Spleen (tissue), 11 donors: ENCODE results near the gene WDR49. TPM values are rescaled to one million over a fixed set of nuclear protein-coding genes. Genes with fewer than 3 reads are reported as not detected.

Source experiments
- DNase-seq: peaks from one replicate; pipeline ENCODE4 v3.0.0-alpha.2; 2020
- H3K27ac ChIP-seq, 8 donors: fragments of 200-600 bp; sonication (generic) in 7 of 8; 1 replicate in 4 of 8; 2 replicates in 4 of 8; pipeline versions ENCODE4 v1.5.0 to v1.8.0; 2016 to 2021; ENCODE audit warnings: inconsistent platforms in 4 of 8, mild to moderate bottlenecking in 4 of 8, moderate library complexity in 1 of 8
- H3K27me3 ChIP-seq, 7 donors: fragments of 200-600 bp; sonication (generic) in 6 of 7; replicated peaks in 1 of 7; 1 replicate in 4 of 7; 2 replicates in 3 of 7; pipeline versions ENCODE4 v1.5.0 to v1.8.0; 2016 to 2021; ENCODE audit warnings: inconsistent platforms in 3 of 7, mild to moderate bottlenecking in 1 of 7
- H3K36me3 ChIP-seq, 6 donors: fragments of 200-600 bp; sonication (generic) in 5 of 6; 1 replicate in 4 of 6; 2 replicates in 2 of 6; pipeline versions ENCODE4 v1.5.0 to v1.8.0; 2016 to 2021; ENCODE audit warnings: inconsistent platforms in 2 of 6
- H3K4me1 ChIP-seq, 6 donors: fragments of 200-600 bp; sonication (generic) in 5 of 6; 1 replicate in 3 of 6; 2 replicates in 3 of 6; pipeline versions ENCODE4 v1.5.0 to v1.8.0; 2016 to 2021; ENCODE audit warnings: inconsistent platforms in 3 of 6
- H3K4me3 ChIP-seq, 8 donors: fragments of 200-600 bp; sonication (generic) in 7 of 8; 1 replicate in 4 of 8; 2 replicates in 4 of 8; pipeline versions ENCODE4 v1.5.0 to v1.8.0; 2016 to 2021; ENCODE audit warnings: inconsistent platforms in 4 of 8, mild to moderate bottlenecking in 4 of 8, moderate library complexity in 2 of 8
- H3K9me3 ChIP-seq, 8 donors: fragments of 200-600 bp; sonication (generic) in 7 of 8; 1 replicate in 4 of 8; 2 replicates in 4 of 8; pipeline versions ENCODE4 v1.5.0 to v1.8.0; 2016 to 2021; ENCODE audit warnings: inconsistent platforms in 4 of 8
- POLR2A ChIP-seq, 3 donors: fragments of 450-650 bp; IDR thresholded peaks; one replicate each; pipeline ENCODE4 v1.5.1; 2017; ENCODE audit warnings: antibody characterized with exemption in 3 of 3, mild to moderate bottlenecking in 1 of 3
- POLR2AphosphoS5 ChIP-seq, 3 donors: sonication (generic); formaldehyde crosslinking; IDR thresholded peaks; one replicate each; pipeline ENCODE4 v1.5.1; 2017; ENCODE audit warnings: antibody characterized with exemption in 3 of 3
- WGBS, 5 donors: extraction: QIAGEN DNeasy Blood & Tissue Kit in 3 of 5; methylation state at CpG; one replicate each; pipeline versions ENCODE4 v1.1.5 to v1.1.7; 2013 to 2018; 5-methylcytosine and 5-hydroxymethylcytosine counted together
- intact Hi-C: fragments of 100-400 bp; cut with DNase I; formaldehyde crosslinking; loops from one replicate; pipeline ENCODE4 v1.15.0; 2023; ENCODE audit warnings: low total_unique reads
- polyA plus RNA-seq, 3 donors: library from polyadenylated mRNA; stranded (reverse); fragments of 200-250 nt; gene quantifications; one replicate each; pipeline ENCODE4 v1.2.1, GENCODE V29; 2013
- total RNA-seq, 7 donors: library from RNA; depleted of rRNA in 3 of 7; stranded (reverse); fragments of >200 nt in 3 of 7; fragmentation: NEBNext Ultra II Directional in 4 of 7; extraction: Animal tissue kit (Norgen Biotek cat#: 25700) in 4 of 7; gene quantifications; one replicate each; pipeline versions ENCODE4 v1.1.0 to v1.2.1, GENCODE V29; 2016 to 2021
- TF ChIP-seq, protein P1 (sequence below), 11 experiments: fragments of 200-600 bp in 7 of 11; fragments of 450-650 bp in 4 of 11; sonication (generic) in 4 of 11; IDR thresholded peaks in 8 of 11; conservative IDR thresholded peaks in 3 of 11; 1 replicate in 7 of 11; 2 replicates in 4 of 11; pipeline versions ENCODE4 v1.4.0 to v1.8.0; 2016 to 2021; ENCODE audit warnings: antibody characterized with exemption in 11 of 11, inconsistent platforms in 4 of 11, mild to moderate bottlenecking in 1 of 11
- donor health status: healthy with polysubstance abuse.
- donor health status: DM: no; HTN: no; CAD: no; lungs with moderate emphysema.
- donor health status: DM: no; HTN: no; CAD: no.
- donor health status: Bipolar disorder and iron deficiency.
- donor health status: healthy.
- donor health status: DM: no; HTN: no; CAD: no.
- donor health status: DM: yes; HTN: yes; CAD: no.

Gene WDR49
- total and polyA plus RNA-seq, 10 donors, result 0.04 to 10.6 (median 1.4) TPM

DNA sequence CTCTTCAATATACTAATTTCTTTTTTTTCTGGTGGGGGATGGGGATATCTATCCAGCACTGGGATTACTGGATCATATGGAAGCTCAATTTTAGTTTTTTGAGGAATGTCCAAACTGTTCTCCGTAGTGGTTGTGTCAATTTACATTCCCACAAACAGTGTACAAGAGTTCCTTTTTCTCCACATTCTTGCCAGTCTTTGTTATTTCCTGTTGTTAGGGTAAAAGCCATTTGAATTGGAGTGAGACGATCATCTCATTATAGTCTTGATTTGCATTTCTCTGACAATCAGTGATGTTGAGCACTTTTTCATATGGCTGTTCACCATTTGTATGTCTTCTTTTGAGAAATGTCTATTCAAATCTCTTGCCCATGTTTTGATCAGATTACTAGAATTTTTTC lies 12.8 kb upstream of the WDR49 start:
- intact Hi-C loops, result no loop called here
- 76 to 85% (median 79%) methylated on average over 2 of the region's 2 CpGs for WGBS, 5 donors
- no peaks in the 10 kb centered on the region for H3K9me3 ChIP-seq

DNA sequence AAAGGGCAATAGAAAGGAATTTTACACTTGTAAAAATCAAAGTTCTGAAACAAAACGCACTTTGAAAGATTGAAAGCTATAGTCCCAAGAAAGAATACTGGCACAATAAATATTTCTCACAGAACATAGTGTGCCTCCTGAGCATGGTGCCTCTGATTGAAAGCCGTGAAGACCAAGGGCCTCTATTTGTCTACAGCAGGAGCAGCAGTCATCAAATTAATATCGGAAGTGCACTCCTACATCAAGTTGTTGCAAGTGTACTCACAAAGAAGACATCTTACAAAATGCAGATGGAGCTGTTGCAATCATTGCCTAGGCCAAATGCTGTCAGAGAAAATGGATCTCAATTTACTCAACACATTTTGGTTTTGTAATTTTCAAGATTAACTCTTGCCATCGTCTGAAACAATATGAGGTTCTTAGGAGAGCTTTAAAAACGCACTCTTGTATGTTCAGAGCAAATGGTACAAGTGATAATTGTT lies 9.2 kb upstream of the WDR49 start:
- peak overlapping the region in 1 of 8 donors; percentile 11 for H3K27ac ChIP-seq
- no peaks in the 10 kb centered on the region for H3K27me3 ChIP-seq
- WGBS, 5 donors, result 76 to 90% (median 78%) methylated on average over 5 of the region's 5 CpGs
- no peaks in the 10 kb centered on the region for H3K9me3 ChIP-seq
- H3K36me3 ChIP-seq, result no peaks in the 10 kb centered on the region
- no peak for DNase-seq
- TF ChIP-seq, protein P1, sequence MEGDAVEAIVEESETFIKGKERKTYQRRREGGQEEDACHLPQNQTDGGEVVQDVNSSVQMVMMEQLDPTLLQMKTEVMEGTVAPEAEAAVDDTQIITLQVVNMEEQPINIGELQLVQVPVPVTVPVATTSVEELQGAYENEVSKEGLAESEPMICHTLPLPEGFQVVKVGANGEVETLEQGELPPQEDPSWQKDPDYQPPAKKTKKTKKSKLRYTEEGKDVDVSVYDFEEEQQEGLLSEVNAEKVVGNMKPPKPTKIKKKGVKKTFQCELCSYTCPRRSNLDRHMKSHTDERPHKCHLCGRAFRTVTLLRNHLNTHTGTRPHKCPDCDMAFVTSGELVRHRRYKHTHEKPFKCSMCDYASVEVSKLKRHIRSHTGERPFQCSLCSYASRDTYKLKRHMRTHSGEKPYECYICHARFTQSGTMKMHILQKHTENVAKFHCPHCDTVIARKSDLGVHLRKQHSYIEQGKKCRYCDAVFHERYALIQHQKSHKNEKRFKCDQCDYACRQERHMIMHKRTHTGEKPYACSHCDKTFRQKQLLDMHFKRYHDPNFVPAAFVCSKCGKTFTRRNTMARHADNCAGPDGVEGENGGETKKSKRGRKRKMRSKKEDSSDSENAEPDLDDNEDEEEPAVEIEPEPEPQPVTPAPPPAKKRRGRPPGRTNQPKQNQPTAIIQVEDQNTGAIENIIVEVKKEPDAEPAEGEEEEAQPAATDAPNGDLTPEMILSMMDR (IDR thresholded peaks at IDR 0.05 in 8 of 11, conservative IDR thresholded peaks at IDR 0.05 in 3 of 11), result no peak
- TF ChIP-seq POLR2AphosphoS5 (IDR thresholded peaks at IDR 0.05), result no peak
- no peak for TF ChIP-seq POLR2A (IDR thresholded peaks at IDR 0.05)
- no peak overlapping the region for H3K4me3 ChIP-seq
- intact Hi-C loops, result no loop called here
- H3K4me1 ChIP-seq, result no peaks in the 10 kb centered on the region

More for the DNA sequence above, 12.8 kb upstream of the WDR49 start:
- no peak overlapping the region for H3K4me3 ChIP-seq
- TF ChIP-seq POLR2AphosphoS5 (IDR thresholded peaks at IDR 0.05) (no peak), POLR2A (IDR thresholded peaks at IDR 0.05) (no peak)
- TF ChIP-seq, protein P1 (IDR thresholded peaks at IDR 0.05 in 8 of 11, conservative IDR thresholded peaks at IDR 0.05 in 3 of 11), result no peak
- H3K27me3 ChIP-seq, result no peaks in the 10 kb centered on the region
- no peak for DNase-seq
- H3K36me3 ChIP-seq, result peaks cover 0 to 10% (median 0%) of the 10 kb centered on the region in 6 donors
- no peaks in the 10 kb centered on the region for H3K4me1 ChIP-seq
- no peak overlapping the region for H3K27ac ChIP-seq

DNA sequence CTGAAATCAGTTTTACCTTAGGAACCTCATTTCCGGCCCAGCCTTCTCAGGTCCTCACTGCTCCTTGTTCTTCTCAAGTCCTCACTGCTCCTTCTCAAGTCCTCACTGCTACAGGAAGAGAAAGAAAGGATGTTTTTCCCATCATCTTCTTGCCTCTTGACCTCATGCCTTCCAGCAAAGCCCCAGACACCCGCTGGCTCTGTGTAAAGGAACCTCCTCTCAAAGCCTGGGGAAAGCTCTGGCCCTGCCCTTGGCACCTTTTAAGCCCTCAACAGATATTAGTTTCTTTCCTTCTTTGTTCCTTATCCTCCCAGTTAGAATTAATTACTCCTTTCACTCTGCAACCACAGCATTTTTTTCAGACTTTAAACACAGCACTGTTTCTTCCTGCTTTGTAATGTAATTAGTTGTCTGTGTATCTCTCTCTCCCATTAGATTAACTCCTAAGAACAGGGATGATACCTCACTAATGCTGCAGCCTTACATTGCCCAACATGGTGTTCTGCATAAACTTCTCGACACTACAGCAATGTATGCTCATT lies 4.0 kb upstream of the WDR49 start:
- 78 to 85% (median 83%) methylated on average over 3 of the region's 3 CpGs for WGBS, 5 donors
- no peaks in the 10 kb centered on the region for H3K27me3 ChIP-seq
- DNase-seq, result no peak
- no peaks in the 10 kb centered on the region for H3K36me3 ChIP-seq
- TF ChIP-seq POLR2AphosphoS5 (IDR thresholded peaks at IDR 0.05) (no peak), POLR2A (IDR thresholded peaks at IDR 0.05) (no peak)
- TF ChIP-seq, protein P1 (IDR thresholded peaks at IDR 0.05 in 8 of 11, conservative IDR thresholded peaks at IDR 0.05 in 3 of 11), result no peak
- H3K27ac ChIP-seq, result no peak overlapping the region
- H3K4me3 ChIP-seq, result no peak overlapping the region
- peaks cover 0 to 3% (median 0%) of the 10 kb centered on the region in 8 donors for H3K9me3 ChIP-seq
- peaks cover 0 to 17% (median 0%) of the 10 kb centered on the region in 6 donors for H3K4me1 ChIP-seq
- intact Hi-C loops, result no loop called here

DNA sequence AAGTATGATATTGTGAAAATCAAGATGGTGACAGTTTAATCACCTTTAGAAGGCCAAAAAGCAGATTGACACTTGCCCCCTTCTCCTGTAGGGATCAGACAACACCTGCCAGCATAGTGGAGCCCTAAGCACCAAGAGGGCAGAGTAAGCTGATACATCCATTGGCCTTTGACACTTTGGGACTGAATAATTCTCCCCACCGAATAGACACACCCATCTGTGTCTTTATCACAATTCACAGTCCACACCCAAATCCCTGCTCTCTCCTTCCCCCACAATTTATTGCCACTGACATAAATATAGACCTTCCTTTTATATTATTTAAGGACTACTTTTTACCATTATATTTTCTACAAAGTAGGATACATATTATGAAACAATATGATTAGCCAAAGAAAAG lies 3.1 kb upstream of the WDR49 start:
- H3K9me3 ChIP-seq, result peaks cover 0 to 3% (median 0%) of the 10 kb centered on the region in 8 donors
- 67 to 89% (median 80%) methylated on average over 1 of the region's 1 CpG for WGBS, 5 donors
- intact Hi-C loops, result no loop called here
- no peak overlapping the region for H3K4me3 ChIP-seq
- TF ChIP-seq POLR2A (IDR thresholded peaks at IDR 0.05) (no peak), POLR2AphosphoS5 (IDR thresholded peaks at IDR 0.05) (no peak)
- TF ChIP-seq, protein P1 (IDR thresholded peaks at IDR 0.05 in 8 of 11, conservative IDR thresholded peaks at IDR 0.05 in 3 of 11), result no peak
- H3K36me3 ChIP-seq, result no peaks in the 10 kb centered on the region
- H3K27me3 ChIP-seq, result no peaks in the 10 kb centered on the region
- no peak overlapping the region for H3K27ac ChIP-seq
- peaks cover 0 to 26% (median 0%) of the 10 kb centered on the region in 6 donors for H3K4me1 ChIP-seq
- no peak for DNase-seq
